ENCODE measurements around the gene CLTA.
"Not testable (repeated sequence)": the region's sequence is repeated elsewhere in the genome, so short reads cannot be mapped to it uniquely, and the experiment has no call there.

The CLTA gene

GRCh38 chr9:36188212-36188611 lies 2.5 kb upstream of the CLTA start:
- no peak for DNase-seq (ENCODE audit: low read depth)

- DNase-seq (ENCODE audit: low read depth): no peak
These were observed 745 bp upstream of the CLTA start for GRCh38 chr9:36189976-36190375.

- DNase-seq (ENCODE audit: low read depth): no peak
These were observed 547 bp downstream of the CLTA start for GRCh38 chr9:36191290-36191645.

- no peak for DNase-seq (ENCODE audit: low read depth)
These were observed 965 bp downstream of the CLTA start for GRCh38 chr9:36191686-36192085.

GRCh38 chr9:36192196-36192595 lies 1.5 kb downstream of the CLTA start:
- no peak for DNase-seq (ENCODE audit: low read depth)

- DNase-seq (ENCODE audit: low read depth): no peak
These were observed 2.3 kb downstream of the CLTA start for GRCh38 chr9:36193023-36193422.

- DNase-seq (ENCODE audit: low read depth): no peak
These were observed 3.7 kb downstream of the CLTA start for GRCh38 chr9:36194326-36195000.

GRCh38 chr9:36204906-36205547 lies 14.3 kb downstream of the CLTA start:
- DNase-seq (ENCODE audit: low read depth): no peak

DNA sequence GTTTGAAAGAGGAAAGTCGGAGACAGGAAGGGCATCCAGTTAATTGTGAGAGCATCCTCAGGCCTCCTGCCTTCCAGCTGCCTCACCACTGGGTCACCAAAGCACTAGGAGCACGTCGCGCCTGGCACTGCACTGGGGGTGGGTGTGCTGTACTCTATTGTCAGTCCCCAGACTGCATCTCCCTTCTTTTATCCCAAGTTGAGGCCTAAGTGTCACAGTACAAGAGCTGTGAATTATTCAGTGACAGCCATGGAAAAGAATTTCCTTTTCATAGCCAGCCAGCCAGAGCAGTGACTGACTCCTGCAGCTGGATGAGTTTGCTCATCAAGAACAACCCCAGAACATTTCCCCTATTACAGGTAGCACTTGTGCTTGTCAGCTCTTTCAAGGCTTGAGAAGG lies 16.3 kb downstream of the CLTA start:
- no peak for DNase-seq (ENCODE audit: low read depth)

DNA sequence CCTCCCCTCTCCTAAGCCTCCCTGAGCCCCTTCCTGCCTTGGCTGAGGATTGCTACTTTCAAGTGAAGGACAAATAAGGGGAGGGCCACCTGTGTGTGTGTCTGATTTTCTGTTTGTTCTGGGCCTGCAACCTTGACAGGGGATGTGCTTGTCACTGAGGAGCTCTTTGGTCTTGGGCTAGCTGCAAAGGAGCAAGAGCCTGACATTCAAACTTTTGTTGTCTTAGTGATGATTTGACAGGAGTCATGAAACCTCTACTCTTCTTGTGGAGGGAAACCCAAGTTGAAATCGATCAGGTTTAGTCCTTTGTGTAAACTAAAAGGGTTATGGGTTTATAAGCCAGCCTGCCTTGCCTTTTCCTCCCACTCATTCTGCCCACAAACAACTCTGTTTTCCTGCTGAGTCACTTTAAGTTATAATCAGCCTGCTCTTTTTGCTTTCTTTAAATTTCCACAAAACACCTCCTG lies 16.9 kb downstream of the CLTA start:
- DNase-seq (ENCODE audit: low read depth): no peak

GRCh38 chr9:36208521-36209253 lies 18.0 kb downstream of the CLTA start:
- DNase-seq (ENCODE audit: low read depth): no peak

DNA sequence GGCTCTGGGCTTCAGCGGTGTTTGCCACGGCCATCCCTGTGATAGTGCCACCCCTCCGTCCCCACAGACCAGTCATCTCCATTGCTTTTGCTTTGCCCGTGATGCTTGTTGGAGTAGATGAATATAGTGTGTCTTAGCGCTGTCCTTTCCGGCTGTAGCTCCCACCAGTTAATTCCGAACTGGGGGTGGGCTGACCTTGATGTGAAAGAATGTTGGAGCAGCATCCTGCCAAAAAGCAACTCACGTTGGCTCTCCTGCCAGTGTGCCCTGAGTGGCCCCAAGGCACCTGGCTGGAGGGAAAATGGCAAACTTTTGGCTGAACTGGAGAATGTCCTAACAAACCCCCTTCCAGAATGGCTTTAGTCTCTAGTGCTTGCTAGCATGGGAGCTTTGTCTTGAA lies 20.0 kb downstream of the CLTA start:
- no peak for DNase-seq (ENCODE audit: low read depth)

DNA sequence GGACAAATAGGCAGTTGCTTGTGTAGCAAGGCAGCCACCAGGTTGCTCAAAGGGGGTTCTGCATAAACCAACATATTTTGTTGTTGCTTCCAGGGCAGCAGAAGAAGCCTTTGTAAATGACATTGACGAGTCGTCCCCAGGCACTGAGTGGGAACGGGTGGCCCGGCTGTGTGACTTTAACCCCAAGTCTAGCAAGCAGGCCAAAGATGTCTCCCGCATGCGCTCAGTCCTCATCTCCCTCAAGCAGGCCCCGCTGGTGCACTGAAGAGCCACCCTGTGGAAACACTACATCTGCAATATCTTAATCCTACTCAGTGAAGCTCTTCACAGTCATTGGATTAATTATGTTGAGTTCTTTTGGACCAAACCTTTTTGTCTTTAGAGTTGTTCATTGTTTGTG lies 20.8 kb downstream of the CLTA start:
- no peak for DNase-seq (ENCODE audit: low read depth)

DNA sequence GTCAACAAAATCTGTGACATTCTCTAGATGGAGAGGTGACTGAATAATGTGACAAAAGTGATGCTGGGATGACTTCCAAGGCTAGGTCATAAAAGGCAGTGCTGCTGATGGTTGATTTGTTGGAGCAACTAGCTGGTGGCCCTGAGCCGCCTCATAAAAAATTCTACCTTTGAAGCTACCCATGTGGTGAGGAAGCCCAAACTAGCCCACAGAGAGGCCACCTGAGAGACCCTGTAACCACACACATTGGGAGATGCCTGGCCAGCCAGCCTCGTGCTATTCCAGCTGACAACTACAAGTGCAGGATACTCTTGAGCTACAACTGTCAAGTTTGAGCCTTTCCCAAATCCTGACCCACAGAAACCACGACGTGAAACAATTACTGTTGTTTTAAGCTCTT lies 22.7 kb downstream of the CLTA start:
- no peak for DNase-seq (ENCODE audit: low read depth)

GRCh38 chr9:36213989-36214388 lies 23.3 kb downstream of the CLTA start:
- no peak for DNase-seq (ENCODE audit: low read depth)

DNA sequence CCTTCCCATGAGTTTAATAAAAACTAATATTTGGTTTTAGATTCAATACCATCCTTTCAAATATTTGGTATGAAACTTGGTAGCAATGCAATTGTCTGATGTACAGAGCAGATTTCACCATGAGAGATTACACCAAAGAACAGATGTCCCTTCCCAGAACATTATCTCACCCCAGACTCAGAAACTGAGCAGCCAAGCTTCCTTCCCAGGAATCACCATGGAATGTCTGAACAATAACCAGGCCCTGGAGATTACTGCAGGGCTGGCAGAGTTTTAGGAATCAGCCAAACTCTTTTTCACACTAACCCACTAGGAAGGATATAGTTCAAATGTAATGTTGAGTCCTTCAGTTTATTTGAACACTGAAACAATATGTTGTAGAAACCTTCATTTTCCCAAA lies 23.9 kb downstream of the CLTA start:
- DNase-seq (ENCODE audit: low read depth): no peak

DNA sequence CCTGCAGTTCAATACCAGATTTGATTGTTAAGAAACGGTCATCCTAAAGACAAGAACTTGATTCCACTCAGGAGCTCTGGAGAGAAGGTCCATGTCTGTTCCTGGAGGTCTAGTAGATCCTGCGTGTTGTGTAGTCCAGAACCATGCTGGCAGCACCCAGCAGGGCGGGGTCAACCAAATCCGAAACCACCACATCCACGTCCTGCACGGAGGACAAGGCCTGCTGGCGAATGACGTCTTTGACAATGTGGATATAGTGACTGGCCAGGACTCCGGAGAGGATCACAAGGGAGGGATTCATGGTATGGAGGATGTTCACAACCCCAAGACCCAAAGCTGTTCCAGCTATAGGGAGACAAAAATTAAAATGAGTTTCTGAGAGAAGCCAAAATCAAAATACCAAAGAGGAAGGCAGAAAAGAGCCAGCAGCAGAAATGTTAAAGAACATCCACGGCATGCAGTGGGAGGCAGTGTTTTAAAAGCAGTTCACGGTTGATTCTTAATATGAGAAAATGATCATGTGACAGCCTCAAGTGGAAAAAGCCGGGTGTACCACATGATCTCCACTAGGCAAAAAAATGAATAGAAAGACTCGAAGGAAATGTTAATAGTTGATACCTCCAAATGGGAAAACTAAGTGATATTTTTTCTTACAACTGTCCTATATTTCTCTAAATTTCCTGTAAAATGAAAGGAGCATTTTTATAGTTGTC lies 26.7 kb downstream of the CLTA start:
- DNase-seq (ENCODE audit: low read depth): no peak

- DNase-seq (ENCODE audit: low read depth): no peak
These were observed 27.3 kb downstream of the CLTA start for GRCh38 chr9:36218011-36218410.

DNA sequence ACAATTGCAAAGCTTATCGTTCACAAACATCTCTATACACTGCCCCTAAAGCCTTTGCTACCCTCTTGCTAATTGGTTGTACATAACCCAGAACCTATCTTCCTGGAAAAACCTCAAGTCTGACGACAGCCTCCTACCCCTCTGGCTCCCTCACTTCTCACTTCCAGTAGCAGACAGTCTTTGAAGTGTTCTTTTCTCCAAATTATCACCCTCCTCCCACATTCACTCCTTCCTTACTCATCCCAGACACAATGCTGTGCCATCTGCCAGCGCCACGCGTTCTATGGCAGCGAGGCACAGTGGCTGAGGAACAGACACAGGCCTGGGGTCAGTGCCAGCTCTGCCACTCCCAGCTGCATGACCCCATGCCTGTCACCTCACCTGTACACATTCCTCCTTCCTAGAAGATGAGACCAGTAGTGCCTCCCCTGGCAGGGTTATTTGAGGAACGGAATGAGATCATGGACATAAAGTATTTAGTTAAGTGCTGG lies 27.7 kb downstream of the CLTA start:
- no peak for DNase-seq (ENCODE audit: low read depth)

GRCh38 chr9:36221667-36222066 lies 30.9 kb downstream of the CLTA start:
- no peak for DNase-seq (ENCODE audit: low read depth)

DNA sequence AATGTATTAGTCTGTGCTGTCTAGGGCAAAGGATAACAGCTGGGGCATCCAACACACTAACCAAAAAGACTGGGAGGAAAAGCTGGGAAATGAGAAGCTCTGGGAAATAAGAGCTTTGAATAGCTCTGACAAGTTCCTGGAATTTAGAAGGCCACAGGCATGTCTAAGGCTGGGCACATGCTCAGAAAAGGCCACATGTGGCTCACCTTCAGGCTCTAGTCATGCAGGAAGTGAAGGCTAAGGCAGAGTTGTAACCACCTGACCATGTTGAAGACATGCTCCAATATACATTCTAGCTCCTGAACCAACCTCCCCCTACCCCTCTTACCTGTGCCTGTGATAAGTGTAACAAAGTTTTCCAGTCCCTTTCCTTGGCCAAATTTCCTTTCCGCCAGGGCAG lies 31.7 kb downstream of the CLTA start:
- no peak for DNase-seq (ENCODE audit: low read depth)

DNA sequence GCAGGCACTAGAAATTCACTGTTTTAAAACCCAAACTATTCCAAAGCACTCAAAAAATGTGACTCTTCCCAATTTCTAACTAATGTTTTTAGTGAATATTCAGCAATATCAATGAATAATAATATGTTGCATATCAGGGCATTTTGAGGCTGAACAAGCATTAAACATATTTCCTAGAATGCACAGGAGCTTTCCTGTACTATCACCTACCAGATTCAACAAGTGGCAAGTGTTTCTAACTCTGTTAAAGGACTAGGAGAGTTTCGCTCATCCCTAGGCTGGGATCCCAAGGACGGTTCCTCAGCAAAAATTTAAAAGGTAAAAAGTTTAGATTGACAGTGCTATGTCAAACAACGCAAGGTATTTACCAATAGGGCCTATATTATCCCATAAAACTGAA lies 46.5 kb downstream of the CLTA start:
- DNase-seq (ENCODE audit: low read depth): no peak

- not testable (repeated sequence) for DNase-seq (ENCODE audit: low read depth)
These were observed 48.5 kb downstream of the CLTA start for GRCh38 chr9:36239205-36239604.
